Liver (tissue), 9 donors: ENCODE data around the gene ZNF487. TPM values are rescaled to one million over a fixed set of nuclear protein-coding genes. Genes with fewer than 3 reads are reported as not detected.
"Not testable (repeated sequence)": the region's sequence is repeated elsewhere in the genome, so short reads cannot be mapped to it uniquely, and the experiment has no call there.

Source experiments
- DNase-seq: peaks from one replicate; pipeline ENCODE4 v3.0.0-alpha.2; 2017; ENCODE audit warnings: low spot score
- H3K27ac ChIP-seq, 2 donors: one replicate each; pipeline ENCODE4 v1.7.0; 2013; ENCODE audit warnings: inconsistent platforms in 2 of 2, low read length in 2 of 2, control low read depth in 1 of 2, low read depth in 1 of 2, mild to moderate bottlenecking in 1 of 2
- H3K27me3 ChIP-seq, 4 donors: one replicate each; pipeline versions ENCODE4 v1.6.1 to v1.7.0; 2013; ENCODE audit warnings: low read length in 3 of 4, inconsistent platforms in 1 of 4, mild to moderate bottlenecking in 1 of 4, moderate library complexity in 1 of 4; ENCODE audit not compliant: control insufficient read depth in 4 of 4, insufficient read depth in 4 of 4
- H3K36me3 ChIP-seq, 4 donors: one replicate each; pipeline versions ENCODE4 v1.6.1 to v1.7.0; 2013; ENCODE audit warnings: low read length in 3 of 4, mild to moderate bottlenecking in 3 of 4, low read depth in 1 of 4, moderate library complexity in 1 of 4; ENCODE audit not compliant: control insufficient read depth in 4 of 4, insufficient read depth in 3 of 4
- H3K4me1 ChIP-seq, 4 donors: one replicate each; pipeline versions ENCODE4 v1.6.1 to v1.7.0; 2013; ENCODE audit warnings: low read length in 3 of 4, mild to moderate bottlenecking in 3 of 4, moderate library complexity in 1 of 4; ENCODE audit not compliant: control insufficient read depth in 4 of 4, insufficient read depth in 4 of 4
- H3K4me3 ChIP-seq, 3 donors: one replicate each; pipeline versions ENCODE4 v1.6.1 to v1.7.0; 2013; ENCODE audit warnings: low read length in 3 of 3, control low read depth in 1 of 3, low read depth in 1 of 3, mild to moderate bottlenecking in 1 of 3
- H3K9ac ChIP-seq, 2 donors: one replicate each; pipeline ENCODE4 v1.7.0; 2013; ENCODE audit warnings: low read length in 2 of 2, mild to moderate bottlenecking in 2 of 2, moderate library complexity in 2 of 2, control low read depth in 1 of 2, low read depth in 1 of 2
- H3K9me3 ChIP-seq, 4 donors: one replicate each; pipeline versions ENCODE4 v1.6.1 to v1.7.0; 2013; ENCODE audit warnings: low read length in 3 of 4; ENCODE audit not compliant: control insufficient read depth in 4 of 4
- ATF3 ChIP-seq: IDR thresholded peaks from 2 replicates; pipeline ENCODE4 v1.6.1; 2016; ENCODE audit warnings: antibody characterized with exemption
- CTCF ChIP-seq: fragments of 150-350 bp; IDR thresholded peaks from 2 replicates; pipeline ENCODE4 v1.5.1; 2017; ENCODE audit warnings: improper control_type of control experiment, low read depth, low read length; ENCODE audit not compliant: missing input control
- EGR1 ChIP-seq, 2 donors: IDR thresholded peaks; 2 replicates each; pipeline ENCODE4 v1.6.1; 2016 to 2018; ENCODE audit warnings: antibody characterized with exemption in 2 of 2, low read depth in 2 of 2
- FOXA1 ChIP-seq: IDR thresholded peaks from 2 replicates; pipeline ENCODE4 v1.6.1; 2016; ENCODE audit warnings: antibody characterized with exemption
- FOXA2 ChIP-seq: IDR thresholded peaks from 2 replicates; pipeline ENCODE4 v1.6.1; 2016; ENCODE audit warnings: antibody characterized with exemption
- GABPA ChIP-seq, 2 donors: IDR thresholded peaks in 1 of 2; conservative IDR thresholded peaks in 1 of 2; 2 replicates each; pipeline ENCODE4 v1.6.1; 2016; ENCODE audit warnings: antibody characterized with exemption in 2 of 2, mild to moderate bottlenecking in 1 of 2, moderate library complexity in 1 of 2
- HNF4A ChIP-seq, 2 donors: conservative IDR thresholded peaks; 2 replicates each; pipeline ENCODE4 v1.6.1; 2016; ENCODE audit warnings: antibody characterized with exemption in 2 of 2, mild to moderate bottlenecking in 2 of 2
- HNF4G ChIP-seq: IDR thresholded peaks from 2 replicates; pipeline ENCODE4 v1.6.1; 2016; ENCODE audit warnings: antibody characterized with exemption
- JUND ChIP-seq, 2 donors: IDR thresholded peaks; 2 replicates each; pipeline ENCODE4 v1.6.1; 2016; ENCODE audit warnings: antibody characterized with exemption in 2 of 2
- MAX ChIP-seq: IDR thresholded peaks from 2 replicates; pipeline ENCODE4 v1.6.1; 2016; ENCODE audit warnings: antibody characterized with exemption
- NR2F2 ChIP-seq: IDR thresholded peaks from 2 replicates; pipeline ENCODE4 v1.6.1; 2016; ENCODE audit warnings: antibody characterized with exemption
- RAD21 ChIP-seq, 2 donors: IDR thresholded peaks; 2 replicates each; pipeline ENCODE4 v1.6.1; 2016; ENCODE audit warnings: antibody characterized with exemption in 2 of 2, mild to moderate bottlenecking in 2 of 2
- REST ChIP-seq: IDR thresholded peaks from 2 replicates; pipeline ENCODE4 v1.6.1; 2016; ENCODE audit warnings: antibody characterized with exemption, mild to moderate bottlenecking
- RXRA ChIP-seq, 2 donors: IDR thresholded peaks; 2 replicates each; pipeline ENCODE4 v1.6.1; 2017 to 2018; ENCODE audit warnings: antibody characterized with exemption in 2 of 2, mild to moderate bottlenecking in 1 of 2
- SP1 ChIP-seq: IDR thresholded peaks from 2 replicates; pipeline ENCODE4 v1.6.1; 2018; ENCODE audit warnings: antibody characterized with exemption, mild to moderate bottlenecking
- TAF1 ChIP-seq: conservative IDR thresholded peaks from 2 replicates; pipeline ENCODE4 v1.6.1; 2016; ENCODE audit warnings: antibody characterized with exemption, mild to moderate bottlenecking
- YY1 ChIP-seq: IDR thresholded peaks from 2 replicates; pipeline ENCODE4 v1.6.1; 2016; ENCODE audit warnings: antibody characterized with exemption, mild to moderate bottlenecking
- ZBTB33 ChIP-seq: IDR thresholded peaks from 2 replicates; pipeline ENCODE4 v1.6.1; 2016; ENCODE audit warnings: antibody characterized with exemption
- WGBS: extraction: QIAGEN DNeasy Blood & Tissue Kit; methylation state at CpG from one replicate; pipeline ENCODE4 v1.1.7; 2013; 5-methylcytosine and 5-hydroxymethylcytosine counted together
- polyA plus RNA-seq, 2 donors: library from polyadenylated mRNA; stranded (reverse) in 1 of 2; unstranded in 1 of 2; fragments of 200-250 nt in 1 of 2; fragments of >200 nt in 1 of 2; fragmentation: Nextera tagmentation in 1 of 2; extraction: Ambion mirVana in 1 of 2; gene quantifications; one replicate each; pipeline versions ENCODE4 v1.2.1 to v1.2.3, GENCODE V29; 2013 to 2015
- total RNA-seq, 2 donors: library from RNA; depleted of rRNA; stranded (reverse); fragments of >200 nt; gene quantifications; one replicate each; pipeline ENCODE4 v1.2.3, GENCODE V29; 2014
- donor health status: healthy.
- donor health status: healthy.
- donor health status: healthy.
- donor health status: healthy.
- donor health status: healthy.

Gene ZNF487
- total and polyA plus RNA-seq, 4 donors = 1.3 to 4.8 (median 1.9) TPM

GRCh38 chr10:43458227-43458626 lies 21.3 kb downstream of the ZNF487 start (continued):
- TF ChIP-seq FOXA2 = no peak

GRCh38 chr10:43461950-43462349 lies 25.0 kb downstream of the ZNF487 start:
- peak overlapping the region in 2 of 3 donors; percentile 27 to 47 for H3K4me3 ChIP-seq
- H3K27me3 ChIP-seq = no peaks in the 10 kb centered on the region
- H3K9ac ChIP-seq = peak overlapping the region in 1 of 2 donors; percentile 71
- no peak for TF ChIP-seq GABPA (IDR thresholded peaks at IDR 0.05 in 1 of 2, conservative IDR thresholded peaks at IDR 0.05 in 1 of 2)
- peak in 1 of 2 donors; percentile 9 for TF ChIP-seq RXRA (IDR thresholded peaks at IDR 0.05)
- no peak for TF ChIP-seq HNF4A (conservative IDR thresholded peaks at IDR 0.05)
- no peak for TF ChIP-seq NR2F2
- no peak for TF ChIP-seq FOXA1
- TF ChIP-seq CTCF = peak; percentile 73
- no peak for TF ChIP-seq REST
- no peak for TF ChIP-seq HNF4G
- TF ChIP-seq JUND (IDR thresholded peaks at IDR 0.05) = no peak
- no peak for TF ChIP-seq TAF1
- peak; percentile 86 to 89 for TF ChIP-seq RAD21 (IDR thresholded peaks at IDR 0.05)
- TF ChIP-seq ZBTB33 = no peak
- TF ChIP-seq FOXA2 = no peak
- no peak for TF ChIP-seq EGR1 (IDR thresholded peaks at IDR 0.05; ENCODE audit: low read depth in 2 of 2)
- TF ChIP-seq ATF3 = no peak
- no peak for TF ChIP-seq YY1
- TF ChIP-seq SP1 = no peak
- no peak for TF ChIP-seq MAX
- H3K4me1 ChIP-seq = no peaks in the 10 kb centered on the region
- DNase-seq = no peak
- H3K36me3 ChIP-seq = no peaks in the 10 kb centered on the region
- no peak overlapping the region for H3K27ac ChIP-seq
- 20% methylated on average over 5 of the region's 5 CpGs for WGBS
- no peaks in the 10 kb centered on the region for H3K9me3 ChIP-seq

GRCh38 chr10:43465086-43465735 lies 28.3 kb downstream of the ZNF487 start:
- not testable (repeated sequence) for H3K27me3 ChIP-seq, H3K27ac ChIP-seq, H3K36me3 ChIP-seq, H3K9me3 ChIP-seq, H3K4me1 ChIP-seq, DNase-seq, H3K4me3 ChIP-seq, H3K9ac ChIP-seq
- WGBS = 98% methylated on average over 46 of the region's 49 CpGs

- DNase-seq, H3K9ac ChIP-seq, H3K36me3 ChIP-seq, H3K27me3 ChIP-seq, H3K4me3 ChIP-seq, H3K9me3 ChIP-seq, H3K27ac ChIP-seq, H3K4me1 ChIP-seq: not testable (repeated sequence)
- 95% methylated on average over 24 of the region's 24 CpGs for WGBS
Observed at GRCh38 chr10:43465736-43466120, 28.8 kb downstream of the ZNF487 start.
